ENCODE results near the gene ARHGEF11. TPM values are rescaled to one million over a fixed set of nuclear protein-coding genes. Genes with fewer than 3 reads are reported as not detected.
A peak's percentile ranks its signal among the peaks of the same experiment; 100 is the strongest.

ARHGEF11 gene
- total RNA-seq, 1 experiment from 2014 or later: 0.11 TPM

DNA sequence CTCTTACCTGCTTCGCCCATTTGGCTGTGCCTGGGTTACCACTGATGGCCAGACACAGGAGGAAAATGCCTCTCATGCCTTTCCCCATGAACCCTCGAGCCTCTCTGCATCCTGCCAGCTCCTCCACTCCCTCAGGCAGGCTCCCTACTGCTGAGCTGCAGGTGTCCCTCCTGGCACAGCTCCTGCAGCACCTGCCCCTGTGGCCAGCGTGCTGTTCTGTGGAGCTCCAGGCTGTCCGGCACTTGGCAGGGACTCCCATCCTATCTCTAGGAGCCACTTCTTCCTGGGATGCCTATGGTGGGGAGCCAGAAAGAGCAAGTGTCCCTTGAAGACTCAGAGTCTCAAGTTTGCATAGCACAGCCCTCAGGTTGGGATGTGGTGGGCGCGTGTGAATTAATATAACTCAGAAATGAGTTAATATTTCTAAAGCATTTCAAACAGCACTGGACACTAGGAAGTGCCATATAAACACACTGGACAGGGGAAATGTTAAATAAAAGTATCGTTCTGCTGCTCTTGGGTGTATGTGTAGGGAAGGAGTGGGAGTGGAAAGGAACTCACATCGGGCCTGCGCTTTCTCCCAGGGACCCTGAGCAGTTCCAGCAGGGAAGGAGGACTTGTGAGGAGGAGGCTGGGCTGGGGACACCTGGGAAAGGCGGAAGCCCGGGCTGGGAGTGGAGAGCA is 122.4 kb downstream of the ARHGEF11 start:
- H4K20me1 ChIP-seq (ENCODE audit: insufficient read depth, low read depth, low read length): no peaks in the 10 kb centered on the region
- no peak overlapping the region for H2AFZ ChIP-seq (ENCODE audit: low read length)
- H3K4me2 ChIP-seq (ENCODE audit: low read depth, low read length, poor library complexity, severe bottlenecking): no peak overlapping the region
- H3K9me2 ChIP-seq (replicated peaks; ENCODE audit: insufficient read depth, low read length): no peaks in the 10 kb centered on the region
- H3K27me3 ChIP-seq (ENCODE audit: low read length): no peaks in the 10 kb centered on the region
- no peaks in the 10 kb centered on the region for H3K9me3 ChIP-seq (ENCODE audit: low read length)
- H3K4me3 ChIP-seq (ENCODE audit: low read length): no peak overlapping the region
- no peaks in the 10 kb centered on the region for H3K4me1 ChIP-seq (ENCODE audit: low read length)
- DNase-seq: no peak
- H3K27ac ChIP-seq (ENCODE audit: low read length): no peak overlapping the region
- H3K9ac ChIP-seq (ENCODE audit: low read length): no peak overlapping the region
- no peaks in the 10 kb centered on the region for H3K79me2 ChIP-seq (ENCODE audit: low read length)
- H3K36me3 ChIP-seq (ENCODE audit: insufficient read depth, low read length): no peaks in the 10 kb centered on the region

DNA sequence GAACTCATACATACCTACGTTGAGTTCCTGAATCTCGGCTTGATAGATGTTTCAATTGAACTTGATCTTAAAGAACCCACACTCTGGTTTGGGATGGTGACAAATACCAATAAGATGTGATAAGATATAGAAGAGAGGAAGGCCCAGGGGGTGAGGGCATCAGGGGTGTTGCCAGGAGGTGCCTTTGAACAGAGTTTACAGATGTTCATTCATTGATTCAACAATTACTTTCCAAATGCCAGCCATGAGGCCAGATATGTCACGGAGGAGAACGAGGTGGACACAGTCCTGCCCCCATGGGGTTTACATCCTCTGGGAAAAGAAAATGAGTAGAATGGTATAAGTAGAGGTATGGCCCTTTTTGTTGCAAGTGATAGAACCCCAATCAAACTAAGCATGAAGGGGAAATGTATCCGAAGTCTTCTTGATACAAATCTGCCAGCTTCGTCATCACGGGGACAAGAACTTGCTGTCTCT is 124.5 kb downstream of the ARHGEF11 start:
- DNase-seq: no peak

GRCh38 chr1:156920233-156921052 is 125.1 kb downstream of the ARHGEF11 start, which contains the start of gene LRRC71:
TSS of gene LRRC71 (plus strand) at chr1:156920632. CDS start at chr1:156920804, 172 bp downstream.
- Histone ChIP-seq H3K9ac (ENCODE audit: low read length) (no peak within 1 kb of the TSS), H2AFZ (ENCODE audit: low read length) (no peak within 1 kb of the TSS)
- DNase-seq: peak; percentile 89

More for the DNA sequence above, 124.5 kb downstream of the ARHGEF11 start:
- no peak overlapping the region for H3K4me3 ChIP-seq (ENCODE audit: low read length)
- H3K36me3 ChIP-seq (ENCODE audit: insufficient read depth, low read length): no peaks in the 10 kb centered on the region
- no peaks in the 10 kb centered on the region for H3K4me1 ChIP-seq (ENCODE audit: low read length)
- H3K9ac ChIP-seq (ENCODE audit: low read length): no peak overlapping the region
- no peak overlapping the region for H3K4me2 ChIP-seq (ENCODE audit: low read depth, low read length, poor library complexity, severe bottlenecking)
- no peaks in the 10 kb centered on the region for H3K9me3 ChIP-seq (ENCODE audit: low read length)
- no peak overlapping the region for H2AFZ ChIP-seq (ENCODE audit: low read length)
- no peaks in the 10 kb centered on the region for H3K27me3 ChIP-seq (ENCODE audit: low read length)
- H3K27ac ChIP-seq (ENCODE audit: low read length): no peak overlapping the region
- no peaks in the 10 kb centered on the region for H3K9me2 ChIP-seq (replicated peaks; ENCODE audit: insufficient read depth, low read length)
- H4K20me1 ChIP-seq (ENCODE audit: insufficient read depth, low read depth, low read length): no peaks in the 10 kb centered on the region
- no peaks in the 10 kb centered on the region for H3K79me2 ChIP-seq (ENCODE audit: low read length)

GRCh38 chr1:156914440-156914856 is 131.1 kb downstream of the ARHGEF11 start:
- Histone ChIP-seq H2AFZ (ENCODE audit: low read length) (no peak overlapping the region), H3K27ac (ENCODE audit: low read length) (no peak overlapping the region), H3K9me2 (replicated peaks; ENCODE audit: insufficient read depth, low read length) (no peaks in the 10 kb centered on the region), H3K9me3 (ENCODE audit: low read length) (no peaks in the 10 kb centered on the region), H4K20me1 (ENCODE audit: insufficient read depth, low read depth, low read length) (no peaks in the 10 kb centered on the region), H3K4me1 (ENCODE audit: low read length) (no peaks in the 10 kb centered on the region), H3K27me3 (ENCODE audit: low read length) (no peaks in the 10 kb centered on the region), H3K36me3 (ENCODE audit: insufficient read depth, low read length) (no peaks in the 10 kb centered on the region), H3K4me2 (ENCODE audit: low read depth, low read length, poor library complexity, severe bottlenecking) (no peak overlapping the region), H3K4me3 (ENCODE audit: low read length) (no peak overlapping the region), H3K79me2 (ENCODE audit: low read length) (no peaks in the 10 kb centered on the region), H3K9ac (ENCODE audit: low read length) (no peak overlapping the region)
- no peak for DNase-seq

More at GRCh38 chr1:156920233-156921052, 125.1 kb downstream of the ARHGEF11 start, which contains the start of gene LRRC71:
- Histone ChIP-seq H3K36me3 (ENCODE audit: insufficient read depth, low read length) (no peaks in the 10 kb centered on the region), H3K27me3 (ENCODE audit: low read length) (no peaks in the 10 kb centered on the region), H3K27ac (ENCODE audit: low read length) (no peak within 1 kb of the TSS), H3K9me2 (replicated peaks; ENCODE audit: insufficient read depth, low read length) (no peaks in the 10 kb centered on the region), H3K4me3 (ENCODE audit: low read length) (no peak within 1 kb of the TSS), H4K20me1 (ENCODE audit: insufficient read depth, low read depth, low read length) (no peaks in the 10 kb centered on the region), H3K79me2 (ENCODE audit: low read length) (no peaks in the 10 kb centered on the region), H3K4me1 (ENCODE audit: low read length) (no peaks in the 10 kb centered on the region), H3K4me2 (ENCODE audit: low read depth, low read length, poor library complexity, severe bottlenecking) (no peak within 1 kb of the TSS), H3K9me3 (ENCODE audit: low read length) (no peaks in the 10 kb centered on the region)

GRCh38 chr1:156913809-156914387 is 131.6 kb downstream of the ARHGEF11 start:
- Histone ChIP-seq H3K9me3 (ENCODE audit: low read length) (no peaks in the 10 kb centered on the region), H3K4me2 (ENCODE audit: low read depth, low read length, poor library complexity, severe bottlenecking) (no peak overlapping the region), H3K36me3 (ENCODE audit: insufficient read depth, low read length) (no peaks in the 10 kb centered on the region), H4K20me1 (ENCODE audit: insufficient read depth, low read depth, low read length) (no peaks in the 10 kb centered on the region), H3K27ac (ENCODE audit: low read length) (no peak overlapping the region), H3K4me3 (ENCODE audit: low read length) (no peak overlapping the region), H3K4me1 (ENCODE audit: low read length) (no peaks in the 10 kb centered on the region), H3K9me2 (replicated peaks; ENCODE audit: insufficient read depth, low read length) (no peaks in the 10 kb centered on the region), H2AFZ (ENCODE audit: low read length) (no peak overlapping the region), H3K9ac (ENCODE audit: low read length) (no peak overlapping the region), H3K27me3 (ENCODE audit: low read length) (no peaks in the 10 kb centered on the region), H3K79me2 (ENCODE audit: low read length) (no peaks in the 10 kb centered on the region)
- no peak for DNase-seq

- Histone ChIP-seq H3K4me1 (ENCODE audit: low read length) (no peaks in the 10 kb centered on the region), H2AFZ (ENCODE audit: low read length) (no peak overlapping the region), H3K9me2 (replicated peaks; ENCODE audit: insufficient read depth, low read length) (no peaks in the 10 kb centered on the region), H3K36me3 (ENCODE audit: insufficient read depth, low read length) (no peaks in the 10 kb centered on the region), H3K27ac (ENCODE audit: low read length) (no peak overlapping the region), H3K4me2 (ENCODE audit: low read depth, low read length, poor library complexity, severe bottlenecking) (no peak overlapping the region), H3K9me3 (ENCODE audit: low read length) (no peaks in the 10 kb centered on the region), H3K79me2 (ENCODE audit: low read length) (no peaks in the 10 kb centered on the region), H3K4me3 (ENCODE audit: low read length) (no peak overlapping the region), H4K20me1 (ENCODE audit: insufficient read depth, low read depth, low read length) (no peaks in the 10 kb centered on the region), H3K27me3 (ENCODE audit: low read length) (no peaks in the 10 kb centered on the region), H3K9ac (ENCODE audit: low read length) (no peak overlapping the region)
- no peak for DNase-seq
Observed at GRCh38 chr1:156912861-156913808, 132.4 kb downstream of the ARHGEF11 start.

DNA sequence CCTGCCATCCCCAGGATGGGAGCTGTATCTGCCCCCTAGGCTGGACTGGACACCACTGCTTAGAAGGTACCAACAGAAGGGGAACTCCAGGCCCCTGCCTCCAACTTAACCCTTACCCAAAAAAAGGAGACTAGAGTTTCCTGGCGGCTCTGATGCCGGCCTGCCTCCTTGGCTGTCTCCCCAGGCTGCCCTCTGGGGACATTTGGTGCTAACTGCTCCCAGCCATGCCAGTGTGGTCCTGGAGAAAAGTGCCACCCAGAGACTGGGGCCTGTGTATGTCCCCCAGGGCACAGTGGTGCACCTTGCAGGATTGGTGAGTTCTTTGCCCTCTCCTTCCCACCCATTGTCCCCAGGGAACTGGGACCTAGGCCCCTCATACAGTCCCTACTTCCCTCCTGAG is 133.2 kb downstream of the ARHGEF11 start:
- Histone ChIP-seq H3K4me1 (ENCODE audit: low read length) (peaks cover 3% of the 10 kb centered on the region), H3K36me3 (ENCODE audit: insufficient read depth, low read length) (no peaks in the 10 kb centered on the region), H3K9ac (ENCODE audit: low read length) (no peak overlapping the region), H3K27ac (ENCODE audit: low read length) (no peak overlapping the region), H4K20me1 (ENCODE audit: insufficient read depth, low read depth, low read length) (no peaks in the 10 kb centered on the region), H3K9me2 (replicated peaks; ENCODE audit: insufficient read depth, low read length) (no peaks in the 10 kb centered on the region), H3K4me2 (ENCODE audit: low read depth, low read length, poor library complexity, severe bottlenecking) (no peak overlapping the region), H2AFZ (ENCODE audit: low read length) (no peak overlapping the region), H3K79me2 (ENCODE audit: low read length) (no peaks in the 10 kb centered on the region), H3K27me3 (ENCODE audit: low read length) (no peaks in the 10 kb centered on the region), H3K4me3 (ENCODE audit: low read length) (no peak overlapping the region), H3K9me3 (ENCODE audit: low read length) (no peaks in the 10 kb centered on the region)
- no peak for DNase-seq

All from Karpas-422 (cell line).